CD4-positive, alpha-beta T cell treated with Interleukin-10 for 1 hour (primary cell): Measurements from ENCODE around the gene TP53TG3D.
"Not testable (repeated sequence)": the region's sequence is repeated elsewhere in the genome, so short reads cannot be mapped to it uniquely, and the experiment has no call there.

Source experiments
- DNase-seq: peaks from one replicate; pipeline ENCODE4 v3.0.0-alpha.2; 2020

Gene TP53TG3D

GRCh38 chr16:32252986-32253385 lies at the start of gene TP53TG3D:
Gene TP53TG3D (plus strand): TSS chr16:32253286. CDS start chr16:32253354, 68 bp downstream.
- DNase-seq = not testable (repeated sequence)

- DNase-seq = peak; percentile 34
Measured at GRCh38 chr16:32253507-32253906, 421 bp downstream of the TP53TG3D start.

DNA sequence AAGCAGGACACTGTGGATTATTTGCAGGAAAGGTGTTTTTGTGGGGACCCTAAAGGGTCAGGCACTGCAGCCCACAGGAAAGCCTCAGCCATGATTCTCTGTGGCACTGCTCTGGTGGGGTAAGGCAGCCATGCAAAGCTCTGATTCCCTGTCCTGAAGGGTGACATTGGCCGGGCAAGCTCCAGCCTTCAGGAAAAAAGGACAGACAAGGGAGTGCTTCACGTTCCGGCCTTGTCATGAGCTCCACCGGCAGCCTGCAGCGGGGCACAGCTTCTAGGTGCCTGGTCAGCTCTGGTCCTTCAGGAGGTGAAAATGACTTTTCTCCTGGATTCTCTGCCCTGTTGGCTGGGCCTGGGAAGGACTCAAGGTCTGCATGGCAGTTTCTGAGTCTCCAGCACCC lies 8.4 kb downstream of the TP53TG3D start:
- DNase-seq = not testable (repeated sequence)

- DNase-seq = not testable (repeated sequence)
Measured at GRCh38 chr16:32263552-32263951, 10.5 kb downstream of the TP53TG3D start.

DNA sequence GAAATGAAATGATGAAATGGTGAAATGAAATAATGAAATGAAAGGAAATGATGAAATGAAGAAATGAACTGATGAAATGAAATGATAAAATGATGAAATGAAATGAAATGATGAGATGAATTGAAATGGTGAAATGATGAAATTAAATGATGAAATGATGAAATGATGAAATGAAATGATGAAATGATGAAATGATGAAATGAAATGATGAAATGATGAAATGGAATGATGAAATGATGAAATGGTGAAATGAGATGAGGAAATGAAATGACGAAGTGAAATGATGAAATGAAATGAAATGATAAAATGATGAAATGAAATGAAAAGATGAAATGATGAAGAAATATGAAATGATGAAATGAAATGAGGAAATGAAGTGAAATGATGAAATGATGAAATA lies 28.8 kb downstream of the TP53TG3D start:
- not testable (repeated sequence) for DNase-seq

DNA sequence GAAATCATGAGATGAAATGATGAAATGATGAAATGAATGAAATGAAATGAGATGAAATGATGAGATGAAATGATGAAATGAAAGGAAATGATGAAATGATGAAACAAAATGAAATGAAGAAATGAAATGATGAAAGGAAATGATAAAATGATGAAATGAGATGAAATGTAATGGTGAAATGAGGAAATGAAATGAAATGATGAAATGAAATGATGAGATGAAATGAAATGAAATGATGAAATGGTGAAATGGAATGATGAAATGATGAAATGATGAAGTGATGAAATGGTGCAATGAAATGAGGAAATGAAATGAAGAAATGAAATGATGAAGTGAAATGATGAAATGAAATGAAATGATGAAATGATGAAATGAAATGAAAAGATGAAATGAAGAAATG lies 29.9 kb downstream of the TP53TG3D start:
- DNase-seq = not testable (repeated sequence)

DNA sequence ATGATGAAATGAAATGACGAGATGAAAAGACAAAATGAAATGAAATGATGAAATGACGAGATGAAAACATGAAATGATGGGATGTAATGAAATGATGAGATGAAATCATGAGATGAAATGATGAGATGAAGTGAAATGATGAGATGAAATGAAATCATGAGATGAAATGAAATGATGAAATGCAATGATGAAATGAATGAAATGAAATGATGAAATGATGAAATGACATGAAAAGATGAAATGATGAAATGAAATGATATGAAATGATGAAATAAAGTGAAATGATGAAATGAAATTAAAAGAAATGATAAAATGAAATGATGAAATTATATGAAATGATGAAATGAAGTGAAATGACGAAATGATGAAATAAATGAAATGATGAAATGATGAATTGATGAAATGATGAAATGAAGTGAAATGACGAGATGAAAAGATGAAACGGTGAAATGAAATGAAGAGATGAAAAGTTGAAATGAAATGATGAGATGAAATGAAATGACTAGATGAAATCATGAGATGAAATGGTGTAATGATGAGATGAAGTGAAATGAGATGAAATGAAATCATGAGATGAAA lies 30.9 kb downstream of the TP53TG3D start:
- not testable (repeated sequence) for DNase-seq

- DNase-seq = not testable (repeated sequence)
Measured at GRCh38 chr16:32284800-32285796, 32.0 kb downstream of the TP53TG3D start.

DNA sequence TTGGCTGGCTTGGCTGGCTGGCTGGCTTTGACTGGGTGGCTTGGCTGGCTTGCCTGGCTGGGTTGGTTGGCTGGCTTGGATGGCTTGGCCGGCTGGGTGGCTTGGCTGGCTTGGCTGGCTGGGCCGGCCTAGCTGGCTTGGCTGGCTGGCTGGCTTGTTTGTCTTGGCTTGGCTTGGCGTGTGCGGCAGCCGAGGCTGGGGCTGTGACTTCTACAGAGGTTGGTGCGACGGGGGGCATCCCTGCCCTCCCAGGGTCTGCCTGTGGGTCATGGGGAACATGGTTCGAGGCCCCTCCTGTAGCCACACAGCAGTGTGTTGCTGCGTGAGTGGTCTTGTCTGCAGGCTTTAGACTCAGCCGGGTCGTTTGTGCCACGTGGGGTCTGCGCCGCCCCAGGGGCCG lies 33.1 kb downstream of the TP53TG3D start:
- not testable (repeated sequence) for DNase-seq

DNA sequence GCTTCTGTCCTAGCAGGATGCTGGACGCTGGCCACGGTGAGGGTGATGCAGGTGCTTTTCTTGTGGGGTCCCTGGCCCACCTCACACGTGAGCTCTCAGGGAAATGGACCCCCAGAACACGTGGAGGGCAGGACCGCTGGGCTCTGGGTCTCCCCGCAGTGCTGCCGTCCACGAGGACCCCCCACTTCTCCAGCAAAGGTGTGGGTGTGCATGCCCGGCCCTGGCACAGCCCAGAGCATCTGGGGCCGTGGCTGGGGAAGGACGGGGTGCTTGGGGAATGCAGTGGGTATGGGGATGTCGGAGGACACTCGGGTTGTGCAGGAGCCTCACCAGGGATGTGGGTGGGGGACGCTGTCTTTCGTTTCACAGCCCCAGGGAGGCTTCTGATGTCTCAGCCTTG lies 34.7 kb downstream of the TP53TG3D start:
- DNase-seq = not testable (repeated sequence)

- not testable (repeated sequence) for DNase-seq
Measured at GRCh38 chr16:32289197-32289596, 36.1 kb downstream of the TP53TG3D start.

DNA sequence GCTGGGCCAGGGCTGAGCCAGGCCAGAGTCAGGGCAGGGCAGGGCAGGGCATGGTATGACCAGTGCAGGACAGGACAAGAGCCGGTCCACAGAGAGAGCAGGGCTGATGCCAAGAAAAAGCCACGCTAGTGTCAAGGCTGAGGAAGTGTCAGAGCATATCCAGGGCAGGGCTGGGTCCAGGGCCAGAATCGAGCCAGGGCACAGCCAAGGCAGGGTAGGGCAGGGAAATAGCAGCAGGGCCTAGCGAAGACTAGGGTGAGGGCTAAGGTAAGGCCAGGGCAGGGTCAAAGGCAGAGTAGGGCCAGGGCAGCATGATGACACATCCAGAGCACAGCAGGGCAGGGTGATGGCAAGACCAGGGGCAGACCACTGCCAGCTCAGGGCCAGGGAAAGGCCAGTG lies 49.7 kb downstream of the TP53TG3D start:
- not testable (repeated sequence) for DNase-seq
